SK-MEL-5 (cell line): ENCODE data around the gene CDC45. TPM values are rescaled to one million over a fixed set of nuclear protein-coding genes. Genes with fewer than 3 reads are reported as not detected.

Experiments
- DNase-seq: peaks from one replicate; pipeline ENCODE4 v3.0.0-alpha.2; 2016; ENCODE audit warnings: low read depth, low spot score
- in situ Hi-C: cut with HindIII; loops from 2 replicates; pipeline ENCODE4 v1.10.0; 2016; ENCODE audit warnings: low sequenced_read_pairs, high pct_unique_total_duplicates, low pct_unique_long_range_greater_than_20kb
- total RNA-seq: library from RNA; depleted of rRNA; stranded (reverse); fragments of >200 nt; shearing (Covaris generic); gene quantifications from 2 replicates; pipeline ENCODE4 v1.2.3, GENCODE V29; 2014

The CDC45 gene
- total RNA-seq, 1 experiment from 2014 or later: 36.5 TPM

DNA sequence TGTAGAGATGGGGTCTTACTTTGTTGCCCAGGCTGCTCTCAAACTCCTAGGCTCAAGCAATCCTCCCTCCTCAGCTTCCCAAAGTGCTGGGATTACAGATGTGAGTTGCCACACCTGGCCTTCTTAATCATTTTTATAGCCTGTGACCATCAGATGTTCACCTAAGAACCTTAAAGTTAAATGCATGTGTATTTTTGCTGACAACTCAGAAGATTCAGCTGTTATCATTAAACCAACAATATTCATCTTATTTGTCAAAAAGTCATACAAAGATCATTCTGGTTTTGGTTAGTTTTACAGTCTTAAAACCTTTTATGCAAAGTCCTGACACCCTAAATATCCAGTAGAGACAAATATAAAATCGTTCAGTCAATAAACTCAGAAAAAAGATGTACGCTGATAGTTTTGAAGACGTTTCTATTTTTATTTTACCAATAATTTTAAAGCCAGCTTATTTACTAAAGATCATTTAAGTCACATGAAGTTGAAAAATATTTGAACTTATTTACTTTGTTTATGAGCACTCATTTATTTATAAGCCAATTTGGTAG, 22.3 kb downstream of the CDC45 start:
- no peak for DNase-seq
- in situ Hi-C loops: no loop called here

DNA sequence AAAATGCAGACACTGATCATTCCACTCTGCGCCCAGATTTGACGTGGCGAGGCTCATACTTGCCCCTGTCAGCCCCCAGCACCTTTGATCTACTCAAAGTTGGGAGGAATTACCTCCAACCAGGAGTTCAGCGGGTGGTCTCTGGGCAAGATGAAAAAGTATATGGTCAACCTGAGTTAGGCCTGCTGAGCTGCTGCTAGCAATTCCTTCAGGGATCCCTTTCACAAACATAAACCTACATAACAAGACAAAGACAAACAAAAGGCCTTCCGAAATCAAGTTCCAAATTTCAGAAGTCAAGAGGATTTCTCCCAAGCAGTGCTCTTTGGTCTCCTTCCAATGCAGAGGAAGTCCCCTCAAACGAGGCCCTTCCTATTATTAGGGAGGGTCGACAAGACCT, 23.6 kb downstream of the CDC45 start:
- DNase-seq: no peak
- in situ Hi-C loops: no loop called here

DNA sequence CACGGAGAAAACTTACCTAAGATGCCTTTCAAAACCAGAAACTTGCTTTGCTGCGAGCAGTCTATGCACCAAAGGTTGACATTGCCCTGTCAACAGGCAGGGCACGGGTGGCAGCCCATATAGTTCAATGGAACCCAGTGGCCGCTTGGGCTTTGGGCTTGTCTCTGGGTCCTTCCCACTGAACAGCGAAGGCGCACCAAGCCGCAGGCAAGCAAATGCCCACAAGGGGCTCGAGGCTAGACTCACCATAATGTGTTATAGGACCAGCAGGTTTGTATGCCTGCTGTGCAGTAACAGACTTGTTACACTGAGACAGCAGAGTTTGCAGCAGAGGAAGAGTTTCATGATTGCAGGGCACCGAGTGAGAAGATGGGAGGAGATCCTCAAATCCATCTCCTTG, 24.1 kb downstream of the CDC45 start:
- in situ Hi-C loops: no loop called here
- peak; percentile 20 for DNase-seq

DNA sequence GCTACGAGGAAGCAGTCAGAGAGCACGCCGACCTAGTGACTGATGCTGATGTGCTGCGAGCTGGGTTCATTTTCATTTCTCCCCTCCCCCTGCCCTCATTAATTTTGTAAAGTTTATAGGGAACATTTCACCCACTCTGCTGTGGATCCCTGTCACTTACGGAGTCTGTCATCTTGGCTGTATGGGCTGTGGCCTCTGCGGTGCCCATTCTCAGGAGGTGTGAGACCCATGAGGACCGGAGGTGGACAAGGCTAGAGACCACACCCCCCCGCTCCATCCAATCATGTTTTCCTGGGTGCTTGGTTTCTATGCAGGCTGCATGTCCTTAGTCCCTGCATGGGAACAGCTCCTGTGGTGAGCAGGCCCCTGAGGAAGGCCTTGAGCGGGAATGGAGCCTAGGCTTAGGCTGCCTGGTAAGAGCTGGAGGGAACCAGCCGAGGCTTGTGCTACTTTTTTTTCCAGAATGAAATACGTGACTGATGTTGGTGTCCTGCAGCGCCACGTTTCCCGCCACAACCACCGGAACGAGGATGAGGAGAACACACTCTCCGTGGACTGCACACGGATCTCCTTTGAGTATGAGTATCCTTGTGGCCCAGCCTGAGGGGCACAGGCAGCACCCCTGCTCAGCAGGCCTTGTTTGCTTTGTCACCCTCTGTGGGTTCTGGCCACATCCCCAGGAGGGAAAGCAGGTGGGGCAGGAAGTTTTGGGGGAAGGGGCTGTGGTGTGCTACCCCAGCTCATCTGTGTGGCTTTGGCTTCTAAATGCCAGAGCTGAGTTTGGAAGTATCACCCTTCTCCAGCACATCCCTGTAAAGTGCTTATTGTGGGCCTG, 25.4 kb downstream of the CDC45 start:
- peak; percentile 15 for DNase-seq
- in situ Hi-C loops: no loop called here

DNA sequence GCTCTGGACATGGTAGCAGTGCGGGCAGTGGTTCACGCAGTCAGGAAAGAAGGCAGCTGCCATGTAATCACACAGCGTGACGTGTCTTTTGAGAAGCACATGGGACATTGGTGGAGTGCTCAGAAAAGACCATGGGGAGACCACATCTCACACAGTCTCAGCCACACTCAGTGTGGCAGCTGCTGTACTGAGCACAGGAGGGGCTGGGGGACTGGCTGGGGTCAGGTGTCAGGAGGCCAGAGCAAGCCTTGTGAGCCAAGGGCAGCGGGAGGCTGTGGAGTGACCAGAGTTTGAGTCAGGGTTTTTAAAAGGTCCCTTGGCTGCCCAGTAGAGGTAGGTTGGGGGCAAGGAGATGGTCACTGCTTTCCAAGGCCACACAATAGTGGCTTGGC, 26.0 kb downstream of the CDC45 start:
- in situ Hi-C loops: no loop called here

DNA sequence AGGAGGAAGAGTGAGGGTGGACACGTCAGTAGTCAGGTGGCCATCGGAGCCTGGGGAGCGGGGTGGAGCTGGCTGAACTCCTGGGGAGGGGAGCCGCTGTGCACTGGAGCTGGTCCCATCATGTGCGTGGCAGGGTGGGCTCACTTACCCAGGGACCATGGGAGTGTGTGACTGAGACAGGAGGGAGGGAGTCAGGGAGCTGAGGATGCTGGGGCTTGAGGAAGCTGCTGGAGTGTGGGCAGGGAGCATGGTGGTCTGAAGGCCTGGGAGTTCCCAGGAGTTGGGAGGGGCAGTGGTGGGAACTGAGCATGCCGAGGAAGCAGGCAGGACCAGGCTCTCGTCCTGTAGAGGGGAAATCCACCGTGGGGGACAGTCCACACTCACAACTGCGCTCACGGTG, 26.5 kb downstream of the CDC45 start:
- in situ Hi-C loops: no loop called here
- no peak for DNase-seq

More for the DNA sequence above, 26.0 kb downstream of the CDC45 start:
- no peak for DNase-seq

DNA sequence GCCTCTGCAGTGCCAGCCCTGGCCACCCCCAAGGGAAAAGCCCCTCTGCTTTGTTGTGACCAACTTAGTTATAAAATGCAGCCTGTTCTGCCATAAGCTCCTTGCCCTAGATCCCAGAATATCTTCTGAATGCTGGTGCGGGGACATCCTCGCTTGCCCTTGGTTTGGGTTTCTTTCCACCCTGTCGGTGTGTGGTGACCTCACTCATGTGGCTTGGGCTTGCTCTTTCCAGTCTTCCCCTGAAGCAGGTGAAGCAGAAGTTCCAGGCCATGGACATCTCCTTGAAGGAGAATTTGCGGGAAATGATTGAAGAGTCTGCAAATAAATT, 27.8 kb downstream of the CDC45 start:
- in situ Hi-C loops: no loop called here
- no peak for DNase-seq

DNA sequence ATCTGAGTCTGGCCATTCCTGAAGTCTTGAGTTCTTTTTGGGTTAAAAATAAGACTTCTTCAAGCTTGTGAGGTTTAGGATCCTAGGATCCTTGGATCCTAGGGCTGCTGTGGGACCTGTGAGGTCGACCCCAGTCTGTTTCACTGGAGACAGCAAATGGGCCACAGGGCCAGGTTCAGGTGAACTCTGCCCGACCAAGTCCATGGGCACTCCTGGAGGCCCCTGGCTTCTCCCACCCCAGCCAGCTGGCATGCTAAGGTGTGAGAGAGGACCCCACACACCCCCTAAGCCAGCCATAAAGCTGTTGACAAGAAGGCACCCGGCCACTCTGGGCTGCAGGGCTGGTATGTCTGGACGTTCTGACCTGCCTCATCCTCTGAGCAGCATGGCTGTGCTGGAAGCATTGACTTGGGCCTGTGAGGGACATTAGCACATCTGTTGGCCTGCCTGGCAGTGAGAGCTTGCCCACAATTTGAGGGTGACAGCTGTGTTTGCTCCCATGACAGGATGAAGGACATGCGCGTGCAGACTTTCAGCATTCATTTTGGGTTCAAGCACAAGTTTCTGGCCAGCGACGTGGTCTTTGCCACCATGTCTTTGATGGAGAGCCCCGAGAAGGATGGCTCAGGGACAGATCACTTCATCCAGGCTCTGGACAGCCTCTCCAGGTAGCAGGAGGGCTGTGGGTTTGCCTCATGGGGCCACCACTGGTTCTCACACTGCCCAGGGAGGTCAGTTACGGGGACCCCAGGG, 28.5 kb downstream of the CDC45 start:
- no peak for DNase-seq
- in situ Hi-C loops: no loop called here

DNA sequence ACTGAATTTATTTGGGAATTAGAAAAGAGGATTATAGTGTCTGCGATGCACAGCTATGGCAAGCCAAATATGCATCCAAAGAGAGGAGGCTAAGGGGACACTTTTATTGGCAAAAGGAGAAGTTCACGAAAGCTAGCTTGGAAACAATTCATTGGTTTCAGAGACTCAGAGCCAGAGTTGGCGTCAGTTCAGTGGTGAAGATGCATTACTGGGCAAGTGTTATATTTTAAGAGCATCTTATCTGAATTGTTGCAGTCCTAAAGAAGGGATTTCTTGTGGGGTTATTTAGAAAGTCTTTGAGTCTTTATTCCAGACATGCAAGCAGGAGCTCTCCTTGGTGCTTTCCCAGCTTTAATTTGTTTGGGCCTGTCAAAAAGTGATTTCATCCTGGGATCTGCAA, 29.5 kb downstream of the CDC45 start:
- no peak for DNase-seq
- in situ Hi-C loops: no loop called here

DNA sequence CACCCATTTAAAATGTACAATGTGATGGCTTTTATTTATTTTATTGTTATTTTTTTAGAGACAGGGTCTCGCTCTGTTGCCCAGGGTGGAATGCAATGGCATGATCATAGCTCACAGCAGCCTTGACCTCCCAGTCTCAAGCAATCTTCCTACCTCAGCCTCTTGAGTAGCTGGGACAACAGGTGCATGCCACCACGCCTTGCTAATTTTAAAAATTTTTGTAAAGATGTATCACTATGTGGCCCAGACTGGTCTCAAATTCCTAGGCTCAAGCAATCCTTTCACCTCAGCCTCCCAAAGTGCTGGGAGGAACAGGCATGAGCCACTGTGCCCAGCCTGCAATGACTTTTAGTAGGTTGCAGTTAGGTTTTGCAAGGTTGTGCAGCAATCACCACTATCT, 30.2 kb downstream of the CDC45 start:
- in situ Hi-C loops: no loop called here
- no peak for DNase-seq

DNA sequence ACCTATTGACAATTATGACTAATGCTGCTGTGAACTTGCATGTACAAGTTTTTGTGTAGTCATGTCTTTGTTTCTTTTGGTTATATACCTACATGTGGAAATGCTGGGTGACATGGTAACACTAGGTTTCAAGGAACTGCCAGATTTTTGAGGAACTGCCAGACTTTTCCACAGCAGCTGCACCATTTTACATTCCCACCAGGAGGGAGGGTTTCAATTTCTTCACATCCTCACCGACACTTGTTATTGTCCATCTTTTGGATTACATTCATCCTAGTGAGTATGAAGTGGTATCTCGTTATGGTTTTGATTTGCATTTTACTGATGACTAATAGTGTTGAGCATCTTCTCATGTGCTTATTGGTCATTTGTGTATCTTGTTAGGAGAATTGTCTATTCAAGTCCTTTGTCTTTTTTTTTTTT, 31.2 kb downstream of the CDC45 start:
- no peak for DNase-seq
- in situ Hi-C loops: no loop called here

DNA sequence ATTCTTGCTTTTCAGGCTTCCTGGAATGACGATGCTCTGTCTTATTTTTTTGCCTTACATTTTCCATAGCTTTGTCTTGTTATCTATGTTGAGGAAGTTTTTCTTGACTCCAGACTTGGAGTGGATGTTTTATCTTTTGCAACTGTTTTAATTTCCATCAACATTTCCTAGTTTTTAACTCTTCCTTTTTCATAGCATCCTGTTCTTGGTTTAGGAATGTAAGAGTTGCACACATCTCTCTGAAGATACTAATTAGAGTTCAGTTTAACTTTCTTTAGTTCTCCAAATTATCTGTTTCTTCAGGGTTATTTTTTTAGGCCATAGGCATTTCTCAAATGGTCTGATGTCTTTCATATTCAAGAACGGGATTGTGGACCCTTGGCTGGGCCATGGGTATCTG, 34.1 kb downstream of the CDC45 start:
- in situ Hi-C loops: no loop called here
- DNase-seq: no peak

DNA sequence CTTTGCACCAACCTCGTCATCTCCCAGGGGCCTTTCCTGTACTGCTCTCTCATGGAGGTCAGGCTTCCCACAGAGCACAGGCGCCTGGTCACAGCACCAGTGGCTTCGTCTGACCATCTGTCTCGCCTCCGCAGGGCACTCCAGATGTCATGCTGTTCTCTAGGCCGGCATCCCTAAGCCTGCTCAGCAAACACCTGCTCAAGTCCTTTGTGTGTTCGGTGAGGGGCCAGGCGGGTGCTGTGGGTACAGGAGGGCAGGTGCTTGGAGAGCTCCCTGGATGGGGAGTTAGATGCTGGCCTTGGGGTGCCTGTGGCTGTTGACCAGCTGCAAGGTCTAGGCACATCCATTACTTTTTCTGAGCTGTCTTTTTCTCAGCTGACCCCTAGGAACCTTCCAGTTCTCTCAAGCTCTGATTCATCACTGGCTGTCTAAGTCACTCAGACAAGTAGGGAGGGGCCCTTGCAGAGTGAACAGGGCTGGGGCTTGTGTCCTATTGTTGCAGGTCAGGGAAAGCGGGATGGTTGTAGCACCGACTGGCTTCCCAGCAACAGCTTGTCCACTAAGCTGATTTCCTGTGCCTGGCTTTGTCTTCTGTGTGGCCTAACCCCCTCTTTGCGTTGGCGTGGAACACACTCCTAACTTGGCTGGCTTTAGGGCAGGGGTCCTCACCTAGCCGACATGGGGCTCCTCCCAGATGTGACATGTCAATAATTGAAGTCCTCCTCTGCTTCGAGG, 35.3 kb downstream of the CDC45 start:
- no peak for DNase-seq

DNA sequence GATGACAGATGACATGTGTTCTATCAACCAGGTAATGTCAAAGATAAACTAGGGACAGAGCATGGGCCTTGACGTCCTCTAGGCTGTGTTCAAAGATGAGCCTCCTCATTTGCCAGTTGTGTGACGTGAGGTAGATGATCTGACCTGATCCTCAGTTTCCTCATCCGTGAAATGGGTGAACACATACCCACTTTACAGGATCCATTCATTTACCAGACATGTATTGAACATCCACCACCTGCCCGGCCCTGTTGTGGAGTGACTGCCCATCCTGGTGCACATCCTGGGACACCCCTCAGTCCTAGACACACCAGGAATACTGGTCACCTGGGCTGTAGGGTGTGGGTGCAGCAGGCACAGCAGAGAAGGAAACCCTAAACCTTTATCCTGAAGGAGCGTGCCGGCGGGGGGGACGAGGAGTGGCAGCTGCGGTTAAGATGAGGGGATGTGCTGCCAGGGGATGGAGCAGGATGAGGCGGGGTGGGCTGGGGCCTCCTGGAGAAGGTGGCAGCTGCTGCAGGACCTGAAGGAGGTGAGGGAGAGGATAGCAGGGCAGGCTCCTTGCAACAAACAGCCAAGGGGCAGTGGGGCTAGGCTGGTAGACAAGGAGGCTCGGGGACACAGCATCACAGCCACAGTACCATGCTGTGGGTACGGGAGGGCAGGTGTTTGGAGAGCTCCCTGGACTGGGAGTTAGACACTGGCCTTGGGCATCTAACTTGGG, 36.1 kb downstream of the CDC45 start:
- in situ Hi-C loops: no loop called here

More for the DNA sequence above, 35.3 kb downstream of the CDC45 start:
- in situ Hi-C loops: no loop called here

DNA sequence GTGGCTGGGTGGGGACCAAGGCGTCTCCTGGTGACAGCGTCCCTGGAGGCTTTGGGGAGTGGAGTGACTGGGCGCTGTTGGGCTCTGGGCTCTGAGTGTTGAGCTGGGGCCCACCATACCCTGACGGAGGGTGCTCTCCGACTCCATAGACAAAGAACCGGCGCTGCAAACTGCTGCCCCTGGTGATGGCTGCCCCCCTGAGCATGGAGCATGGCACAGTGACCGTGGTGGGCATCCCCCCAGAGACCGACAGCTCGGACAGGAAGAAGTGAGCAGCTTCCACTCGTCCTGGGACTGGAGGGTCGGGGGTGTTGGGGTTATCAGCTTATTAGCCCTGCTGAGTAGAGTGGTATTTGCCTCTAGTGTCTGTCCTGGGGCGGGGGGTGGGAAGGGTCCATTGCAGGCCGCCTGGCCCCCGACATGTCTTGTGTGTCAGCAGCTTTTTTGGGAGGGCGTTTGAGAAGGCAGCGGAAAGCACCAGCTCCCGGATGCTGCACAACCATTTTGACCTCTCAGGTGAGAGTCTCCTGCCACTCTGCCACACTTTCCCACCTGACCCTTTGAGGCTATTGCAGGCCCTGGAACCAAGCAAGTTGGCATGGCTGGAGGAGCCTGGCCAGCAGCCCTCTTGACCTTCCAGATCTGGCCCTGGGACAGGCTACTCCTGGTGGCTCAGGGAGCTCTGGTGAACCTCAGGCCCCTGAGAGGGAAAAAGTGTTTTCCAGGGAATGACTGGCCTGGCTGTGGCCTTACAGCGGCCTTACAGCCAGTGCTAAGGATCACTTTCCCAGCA, 36.9 kb downstream of the CDC45 start:
- DNase-seq: no peak
- in situ Hi-C loops: no loop called here

More for the DNA sequence above, 36.1 kb downstream of the CDC45 start:
- DNase-seq: no peak

DNA sequence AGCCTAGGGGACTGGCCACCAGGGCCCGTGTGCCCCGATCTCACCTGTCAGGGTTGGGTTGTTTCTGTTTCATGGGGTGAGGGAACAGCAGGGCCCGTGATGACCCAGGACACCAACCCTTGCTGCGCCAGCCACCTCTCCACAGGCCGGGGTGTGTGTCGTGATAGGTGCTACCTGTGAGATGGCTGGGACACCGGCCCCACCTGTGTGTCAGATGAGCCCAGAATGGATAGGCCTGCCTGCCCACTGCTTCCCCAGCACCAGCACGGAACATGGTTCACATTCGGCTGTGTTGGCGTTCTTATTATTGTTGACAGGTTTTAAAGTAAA, 37.4 kb downstream of the CDC45 start:
- DNase-seq: no peak
- in situ Hi-C loops: no loop called here
